ENCODE measurements around the gene HNRNPH1. TPM values are rescaled to one million over a fixed set of nuclear protein-coding genes. Genes with fewer than 3 reads are reported as not detected.

The HNRNPH1 gene
- total RNA-seq, 2 experiments from 2014 or later, result 2,404 to 2,435 TPM

DNA sequence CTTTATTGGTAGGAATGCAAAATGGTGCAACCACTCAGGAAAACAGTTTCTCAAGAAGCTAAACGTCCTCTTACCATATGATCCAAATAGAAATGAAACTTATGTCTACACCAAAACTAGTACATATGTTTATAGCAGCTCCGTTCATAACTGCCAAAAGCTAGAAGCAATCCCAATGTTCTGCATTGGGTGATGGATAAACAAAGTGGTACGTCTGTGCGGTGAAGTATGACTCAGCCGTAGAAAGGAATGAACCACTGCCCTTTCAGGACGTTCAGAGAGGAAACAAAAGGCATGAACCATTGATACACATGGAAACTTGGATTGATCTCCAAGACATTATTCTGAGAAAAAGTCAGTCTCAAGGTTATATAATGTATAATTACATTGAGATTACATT is 27.6 kb downstream of the HNRNPH1 start:
- ChIA-PET POLR2A (interaction anchor here (1.1 kb wide), 1 partner anchor 27 kb away, joined by 5 read pairs; the partner anchor contains the start of gene HNRNPH1), CTCF (no interaction called here)
- TF ChIP-seq, protein P1, sequence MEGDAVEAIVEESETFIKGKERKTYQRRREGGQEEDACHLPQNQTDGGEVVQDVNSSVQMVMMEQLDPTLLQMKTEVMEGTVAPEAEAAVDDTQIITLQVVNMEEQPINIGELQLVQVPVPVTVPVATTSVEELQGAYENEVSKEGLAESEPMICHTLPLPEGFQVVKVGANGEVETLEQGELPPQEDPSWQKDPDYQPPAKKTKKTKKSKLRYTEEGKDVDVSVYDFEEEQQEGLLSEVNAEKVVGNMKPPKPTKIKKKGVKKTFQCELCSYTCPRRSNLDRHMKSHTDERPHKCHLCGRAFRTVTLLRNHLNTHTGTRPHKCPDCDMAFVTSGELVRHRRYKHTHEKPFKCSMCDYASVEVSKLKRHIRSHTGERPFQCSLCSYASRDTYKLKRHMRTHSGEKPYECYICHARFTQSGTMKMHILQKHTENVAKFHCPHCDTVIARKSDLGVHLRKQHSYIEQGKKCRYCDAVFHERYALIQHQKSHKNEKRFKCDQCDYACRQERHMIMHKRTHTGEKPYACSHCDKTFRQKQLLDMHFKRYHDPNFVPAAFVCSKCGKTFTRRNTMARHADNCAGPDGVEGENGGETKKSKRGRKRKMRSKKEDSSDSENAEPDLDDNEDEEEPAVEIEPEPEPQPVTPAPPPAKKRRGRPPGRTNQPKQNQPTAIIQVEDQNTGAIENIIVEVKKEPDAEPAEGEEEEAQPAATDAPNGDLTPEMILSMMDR (IDR thresholded peaks at IDR 0.05), result no peak
- Histone ChIP-seq H3K4me1 (ENCODE audit: insufficient read depth, low read length) (no peaks in the 10 kb centered on the region), H3K4me3 (ENCODE audit: low read length) (no peak overlapping the region), H3K9me3 (ENCODE audit: control insufficient read depth in 1 of 2, insufficient read depth in 1 of 2, low read length in 2 of 2) (no peaks in the 10 kb centered on the region), H3K27me3 (ENCODE audit: control insufficient read depth in 1 of 2, insufficient read depth in 2 of 2, low read length in 2 of 2) (no peaks in the 10 kb centered on the region), H3K36me3 (ENCODE audit: insufficient read depth, low read length) (peaks cover 67% of the 10 kb centered on the region), H3K27ac (ENCODE audit: low read depth in 1 of 2, low read length in 2 of 2) (no peak overlapping the region)
- peaks cover 77% of the 10 kb centered on the region for H3K36me3 Mint-ChIP-seq (ENCODE audit: low read depth)
- ATAC-seq (ENCODE audit: poor library complexity) (no peak), DNase-seq (no peak)
- no peaks in the 10 kb centered on the region for H3K27me3 Mint-ChIP-seq
- H3K27ac Mint-ChIP-seq, result no peak overlapping the region
- intact Hi-C loops (cut with DNase I, micrococcal nuclease), result no loop called here
- H3K4me1 Mint-ChIP-seq (ENCODE audit: low read depth), result no peaks in the 10 kb centered on the region
- H3K4me3 Mint-ChIP-seq, result no peak overlapping the region
- H3K9me3 Mint-ChIP-seq, result no peaks in the 10 kb centered on the region

DNA sequence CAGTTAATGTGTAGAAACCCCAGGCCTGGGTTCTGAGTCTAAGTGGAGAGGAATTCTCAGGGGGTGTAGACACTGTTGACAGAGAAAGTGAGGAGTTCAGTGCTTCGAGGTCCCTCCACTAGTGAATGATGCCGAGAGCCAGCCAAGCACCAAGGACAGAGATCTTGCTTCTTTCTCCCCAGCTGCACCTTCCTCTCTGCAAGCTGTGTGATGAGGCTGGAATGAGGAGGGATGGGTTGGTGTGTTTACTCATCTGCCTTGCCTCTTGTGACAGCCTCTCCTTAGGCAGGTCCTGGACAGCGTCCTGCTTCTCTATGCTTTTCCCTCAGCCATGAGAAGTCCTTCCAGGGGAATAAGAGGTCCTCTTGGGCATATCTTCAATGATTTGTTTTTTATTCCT is 35.3 kb downstream of the HNRNPH1 start:
- H3K27me3 ChIP-seq (ENCODE audit: control insufficient read depth in 1 of 2, insufficient read depth in 2 of 2, low read length in 2 of 2), result no peaks in the 10 kb centered on the region
- POLR2A ChIA-PET, result interaction anchor here (1.5 kb wide), 1 partner anchor 35 kb away, joined by 5 read pairs; the partner anchor contains the start of gene HNRNPH1
- TF ChIP-seq, protein P1 (IDR thresholded peaks at IDR 0.05), result no peak
- H3K27ac ChIP-seq (ENCODE audit: low read depth in 1 of 2, low read length in 2 of 2), result no peak overlapping the region
- no peak for DNase-seq
- Mint-ChIP-seq H3K27ac (no peak overlapping the region), H3K27me3 (no peaks in the 10 kb centered on the region), H3K4me1 (ENCODE audit: low read depth) (no peaks in the 10 kb centered on the region), H3K36me3 (ENCODE audit: low read depth) (peaks cover 67% of the 10 kb centered on the region), H3K4me3 (no peak overlapping the region), H3K9me3 (no peaks in the 10 kb centered on the region)
- CTCF ChIA-PET, result no interaction called here
- H3K9me3 ChIP-seq (ENCODE audit: control insufficient read depth in 1 of 2, insufficient read depth in 1 of 2, low read length in 2 of 2), result no peaks in the 10 kb centered on the region
- no peaks in the 10 kb centered on the region for H3K4me1 ChIP-seq (ENCODE audit: insufficient read depth, low read length)
- intact Hi-C loops (cut with DNase I, micrococcal nuclease), result loop anchor here in 1 of 2 experiments (5.0 kb wide), 1 partner anchor 76 kb away; no protein-coding TSS in a partner anchor
- H3K4me3 ChIP-seq (ENCODE audit: low read length), result no peak overlapping the region
- H3K36me3 ChIP-seq (ENCODE audit: insufficient read depth, low read length), result peaks cover 56% of the 10 kb centered on the region
- no peak for ATAC-seq (ENCODE audit: poor library complexity)

DNA sequence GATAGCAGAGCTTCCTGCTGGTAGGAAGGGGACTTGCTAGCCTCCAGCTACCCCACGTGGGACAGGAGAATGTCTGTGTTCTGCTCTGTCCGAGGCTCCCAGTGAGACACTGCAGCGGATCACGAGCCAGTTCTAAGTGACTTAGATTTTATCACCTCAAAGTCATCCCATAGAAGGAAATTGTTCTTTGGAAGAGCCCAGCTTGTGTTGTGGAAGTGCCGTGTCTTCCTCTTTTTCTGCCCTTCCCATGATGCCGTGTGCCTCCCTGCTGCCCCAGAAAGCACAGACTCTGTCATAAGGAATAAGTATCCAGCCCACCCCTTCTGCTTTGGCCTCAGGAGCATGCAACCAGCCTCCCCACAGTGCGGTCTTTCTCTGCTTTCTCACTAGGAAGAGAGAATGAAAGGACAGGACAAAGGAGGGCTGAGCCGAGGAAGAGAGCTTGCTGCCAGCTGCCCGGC is 37.5 kb downstream of the HNRNPH1 start:
- ATAC-seq (ENCODE audit: poor library complexity) (no peak), DNase-seq (no peak)
- Mint-ChIP-seq H3K27me3 (no peaks in the 10 kb centered on the region), H3K27ac (no peak overlapping the region), H3K4me1 (ENCODE audit: low read depth) (no peaks in the 10 kb centered on the region), H3K9me3 (no peaks in the 10 kb centered on the region), H3K4me3 (no peak overlapping the region), H3K36me3 (ENCODE audit: low read depth) (peaks cover 59% of the 10 kb centered on the region)
- H3K4me1 ChIP-seq (ENCODE audit: insufficient read depth, low read length), result no peaks in the 10 kb centered on the region
- TF ChIP-seq, protein P1 (IDR thresholded peaks at IDR 0.05), result no peak
- peaks cover 56% of the 10 kb centered on the region for H3K36me3 ChIP-seq (ENCODE audit: insufficient read depth, low read length)
- no peak overlapping the region for H3K27ac ChIP-seq (ENCODE audit: low read depth in 1 of 2, low read length in 2 of 2)
- POLR2A ChIA-PET, result no interaction called here
- H3K27me3 ChIP-seq (ENCODE audit: control insufficient read depth in 1 of 2, insufficient read depth in 2 of 2, low read length in 2 of 2), result no peaks in the 10 kb centered on the region
- intact Hi-C loops (cut with DNase I, micrococcal nuclease), result loop anchor here in 1 of 2 experiments (5.0 kb wide), 1 partner anchor 74 kb away; no protein-coding TSS in a partner anchor
- CTCF ChIA-PET, result interaction anchor here (0.6 kb wide), 1 partner anchor 13 kb away, joined by 3 read pairs; no protein-coding TSS in a partner anchor
- H3K4me3 ChIP-seq (ENCODE audit: low read length), result no peak overlapping the region
- H3K9me3 ChIP-seq (ENCODE audit: control insufficient read depth in 1 of 2, insufficient read depth in 1 of 2, low read length in 2 of 2), result no peaks in the 10 kb centered on the region

Measured in CD4-positive, alpha-beta T cell (primary cell).